CD4-positive, alpha-beta T cell treated with Interleukin-1 beta for 1 hour (primary cell): Measurements from ENCODE around the gene CD300LD.
A peak's percentile ranks its signal among the peaks of the same experiment; 100 is the strongest.
"Not testable (repeated sequence)": the region's sequence is repeated elsewhere in the genome, so short reads cannot be mapped to it uniquely, and the experiment has no call there.

Source experiments
- DNase-seq, 2 donors: peaks; one replicate each; pipeline ENCODE4 v3.0.0-alpha.2; 2020 to 2022

Gene CD300LD

DNA sequence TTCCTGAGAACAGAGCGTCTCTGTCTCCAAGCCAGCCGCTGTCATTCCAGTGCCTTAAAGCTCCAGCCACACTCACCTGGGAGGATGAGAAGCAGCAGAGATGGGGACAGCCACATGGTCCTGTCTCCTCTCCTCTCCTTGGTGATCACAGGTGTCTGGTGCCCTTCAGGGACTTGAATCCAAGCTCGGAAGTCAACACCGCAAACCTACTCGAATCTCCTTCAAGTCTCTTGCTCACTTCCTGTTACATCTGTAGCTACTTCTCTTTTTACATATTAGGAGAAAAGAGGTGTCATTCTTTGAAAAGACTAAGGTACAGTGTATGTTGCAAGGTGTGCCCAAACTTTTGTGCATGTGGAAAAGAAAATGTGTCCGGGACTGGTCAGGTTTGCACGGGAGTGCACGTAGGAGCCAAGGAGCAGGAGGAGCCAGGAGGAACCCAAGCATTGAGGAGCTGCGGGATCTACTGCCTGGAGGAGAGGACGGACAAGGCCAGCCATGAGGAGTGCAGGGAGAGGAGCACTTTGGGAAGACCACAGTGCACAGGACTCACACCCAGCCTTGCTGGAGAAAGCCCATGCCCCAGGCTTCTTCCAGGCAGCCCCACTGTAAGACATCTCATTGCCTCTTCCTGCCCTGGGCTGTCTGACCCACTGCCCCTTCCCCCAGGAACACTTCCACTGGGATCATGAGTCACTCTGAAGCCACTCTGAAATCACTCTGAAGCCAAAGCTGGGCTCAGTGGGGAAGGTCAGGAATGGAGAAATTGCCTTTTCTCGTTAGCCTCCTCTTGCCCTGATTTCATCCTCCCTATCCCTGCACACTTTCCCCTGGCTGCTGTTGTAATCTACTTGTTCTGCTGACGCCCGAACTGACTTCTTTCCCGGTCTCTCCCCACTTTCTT, at the start of gene CD300LD:
Gene CD300LD, minus strand, starts transcription at position 197 of the 904 bp plus-strand sequence. Its CDS starts 81 bp downstream, at position 116.
- DNase-seq, result no peak

DNA sequence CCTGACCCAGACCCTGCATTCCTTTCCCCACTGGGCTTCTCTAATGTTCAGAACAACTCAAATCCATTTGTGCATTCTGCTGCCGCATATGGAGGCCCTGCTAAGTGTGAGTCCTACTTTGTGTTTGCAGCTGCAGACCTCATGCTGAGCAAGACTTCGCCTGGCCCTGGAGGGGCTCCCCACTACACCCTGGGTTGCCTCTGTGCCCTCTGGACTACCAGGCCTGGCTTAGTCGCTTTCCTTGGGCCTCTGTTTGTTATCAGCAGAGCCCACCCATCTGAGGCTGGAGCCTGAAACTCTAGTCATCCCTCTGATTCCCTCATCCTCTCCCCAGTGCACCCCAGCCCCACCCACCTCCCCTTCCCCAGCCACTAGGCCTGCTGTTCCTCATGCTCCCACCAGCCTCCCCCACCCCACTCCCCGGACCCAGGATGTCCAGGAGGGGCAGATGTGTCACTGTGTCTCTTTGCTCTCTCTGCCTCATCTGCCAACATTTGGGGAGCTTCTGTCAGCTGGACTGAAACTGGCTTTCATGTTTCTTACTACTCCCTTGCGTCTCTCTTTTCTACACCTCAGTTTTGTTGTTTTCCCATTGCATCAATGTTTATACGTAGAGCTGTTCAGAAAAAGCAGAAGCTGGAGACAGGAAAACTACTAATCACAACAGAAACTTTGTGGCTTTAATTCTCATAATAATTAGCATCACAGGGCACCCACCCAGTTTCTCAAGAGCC, 49.3 kb upstream of the CD300LD start:
- DNase-seq, result peak; percentile 6 to 35

DNA sequence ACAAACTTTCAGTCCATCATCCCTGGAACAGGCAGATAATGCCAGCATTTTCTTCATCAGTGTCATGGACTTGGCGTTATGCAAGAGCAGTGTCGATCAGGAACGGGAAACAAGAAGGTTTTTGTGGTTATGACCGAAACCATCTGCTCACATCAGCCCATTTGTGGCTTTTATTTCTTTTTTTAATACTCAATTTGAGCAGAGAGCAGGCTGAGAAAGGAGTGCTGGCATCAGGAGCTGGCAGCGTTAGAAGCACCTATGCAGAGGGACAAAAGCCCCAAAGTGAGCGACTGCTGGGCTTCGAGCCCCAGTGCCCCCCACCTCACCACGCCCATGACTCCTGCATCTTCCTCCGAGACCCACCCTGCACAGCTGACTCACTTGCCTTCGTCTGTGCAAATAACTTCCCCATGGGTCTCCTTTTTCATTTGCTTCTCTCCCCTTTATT, 47.6 kb upstream of the CD300LD start:
- peak; percentile 1 to 70 for DNase-seq

DNA sequence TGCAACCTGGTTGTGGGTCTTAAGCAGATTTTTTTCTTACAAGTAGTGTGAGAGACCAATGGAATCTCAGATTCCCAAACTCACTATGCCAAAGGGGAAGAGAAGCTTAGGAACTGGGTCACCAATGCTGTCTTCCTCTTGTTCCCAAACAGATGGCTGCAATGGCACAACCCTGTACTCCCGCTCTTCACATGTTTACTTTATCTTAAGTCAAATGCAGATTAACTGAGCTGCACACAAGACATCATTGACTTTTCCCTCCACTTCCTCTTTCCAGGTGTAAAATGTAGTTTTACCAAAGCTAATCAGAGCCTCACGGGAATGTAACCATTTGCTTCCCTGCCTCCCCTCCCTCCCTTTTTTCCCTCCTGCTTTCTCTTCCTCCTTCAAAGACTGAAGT, 45.8 kb upstream of the CD300LD start:
- DNase-seq, result no peak

DNA sequence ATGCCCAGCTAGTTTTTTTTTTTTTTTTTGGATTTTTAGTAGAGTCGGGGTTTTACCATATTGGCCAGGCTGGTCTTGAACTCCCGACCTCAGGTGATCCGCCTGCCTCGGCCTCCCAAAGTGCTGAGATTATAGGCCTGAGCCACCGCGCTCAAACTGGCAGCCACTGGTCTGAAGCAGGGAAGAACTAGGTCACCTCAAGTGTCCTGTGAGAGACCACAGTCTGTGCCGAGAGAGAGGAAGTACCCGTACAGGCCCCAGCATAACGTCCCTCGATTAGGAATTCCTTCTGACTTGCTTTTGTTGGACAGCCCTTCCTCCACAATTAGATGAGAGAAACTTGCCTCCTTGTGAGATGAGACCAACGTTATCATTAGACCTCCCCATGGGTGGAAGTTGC, 45.2 kb upstream of the CD300LD start:
- DNase-seq, result peak in 1 of 2 donors; percentile 17

DNA sequence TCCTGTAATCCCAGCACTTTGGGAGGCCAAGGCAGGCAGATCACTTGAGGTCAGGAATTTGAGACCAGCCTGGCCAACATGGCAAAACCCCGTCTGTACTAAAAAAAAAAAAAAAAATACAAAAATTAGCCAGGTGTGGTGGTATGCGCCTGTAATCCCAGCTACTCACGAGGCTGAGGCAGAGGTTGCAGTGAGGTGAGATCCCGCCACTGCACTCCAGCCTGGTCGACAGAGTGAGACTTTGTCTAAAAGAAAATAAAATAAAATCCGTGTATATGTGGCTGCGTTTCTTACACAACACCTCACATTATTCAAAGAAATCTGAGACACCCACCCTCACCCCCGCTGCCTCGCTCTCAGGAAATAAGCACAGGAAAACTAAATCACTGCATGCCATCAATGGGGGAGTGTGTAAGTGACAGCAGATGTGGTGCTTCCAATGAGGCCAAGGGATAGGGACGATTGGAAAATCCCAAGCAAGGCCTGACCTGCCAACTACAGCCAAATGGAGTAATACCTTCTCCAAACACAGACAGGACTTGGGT, 44.5 kb upstream of the CD300LD start:
- DNase-seq, result not testable (repeated sequence)

DNA sequence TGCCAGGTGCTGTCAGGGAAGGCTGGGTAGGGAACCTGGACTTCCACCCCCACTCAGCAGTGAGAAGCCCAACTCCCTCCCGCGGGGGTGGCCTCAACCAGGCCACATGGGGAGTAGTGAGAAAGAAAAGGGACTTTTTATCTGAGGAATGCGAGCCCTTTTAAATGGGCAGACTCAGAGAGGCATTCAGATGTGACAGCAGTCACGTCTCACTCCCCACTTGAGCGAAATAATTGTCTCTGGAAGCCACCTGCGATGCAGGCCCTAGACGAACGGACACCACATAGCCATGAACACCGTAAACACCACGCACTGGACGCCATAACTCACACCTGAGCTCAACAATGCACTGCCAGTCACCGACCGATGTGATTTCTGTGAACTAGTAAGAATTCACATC, 43.3 kb upstream of the CD300LD start:
- DNase-seq, result no peak

DNA sequence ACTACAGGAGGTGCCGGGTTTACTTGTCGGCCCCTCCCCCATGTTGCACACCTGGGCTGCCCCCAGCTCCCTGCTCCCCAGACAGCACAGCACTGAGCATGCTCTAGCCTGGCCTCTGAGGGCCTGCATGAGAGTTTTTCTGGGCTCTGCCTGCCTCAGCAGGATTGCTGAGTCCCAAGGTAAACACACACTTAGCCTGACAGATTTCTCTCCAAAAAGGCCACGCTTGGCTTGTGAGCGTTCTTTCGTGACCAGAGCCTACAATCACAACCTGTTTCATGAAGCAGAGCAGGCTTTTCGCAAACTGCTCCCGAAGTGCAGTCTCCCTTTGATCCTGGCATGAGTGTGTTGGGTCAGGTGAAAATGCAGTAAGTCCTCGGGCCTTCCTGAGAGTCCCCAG, 41.2 kb upstream of the CD300LD start:
- DNase-seq, result no peak

DNA sequence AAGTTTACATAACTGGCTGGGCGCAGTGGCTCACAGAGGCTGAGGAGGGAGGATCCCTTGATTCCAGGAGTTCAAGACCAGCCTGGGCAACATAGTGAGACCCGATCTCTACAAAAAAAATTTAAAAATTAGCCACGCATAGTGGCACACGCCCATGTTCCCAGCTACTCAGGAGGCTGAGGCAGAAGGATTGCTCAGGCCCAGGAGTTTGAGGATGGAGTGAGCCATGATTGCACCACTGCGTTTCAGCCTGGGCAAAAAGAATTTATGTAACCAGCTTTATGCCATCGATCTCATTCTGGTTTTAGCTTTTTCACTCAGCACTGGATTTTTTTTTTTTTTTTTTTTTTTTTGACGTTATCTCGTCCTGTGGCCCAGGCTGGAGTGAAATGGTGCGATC, 40.5 kb upstream of the CD300LD start:
- peak in 1 of 2 donors; percentile 66 for DNase-seq

DNA sequence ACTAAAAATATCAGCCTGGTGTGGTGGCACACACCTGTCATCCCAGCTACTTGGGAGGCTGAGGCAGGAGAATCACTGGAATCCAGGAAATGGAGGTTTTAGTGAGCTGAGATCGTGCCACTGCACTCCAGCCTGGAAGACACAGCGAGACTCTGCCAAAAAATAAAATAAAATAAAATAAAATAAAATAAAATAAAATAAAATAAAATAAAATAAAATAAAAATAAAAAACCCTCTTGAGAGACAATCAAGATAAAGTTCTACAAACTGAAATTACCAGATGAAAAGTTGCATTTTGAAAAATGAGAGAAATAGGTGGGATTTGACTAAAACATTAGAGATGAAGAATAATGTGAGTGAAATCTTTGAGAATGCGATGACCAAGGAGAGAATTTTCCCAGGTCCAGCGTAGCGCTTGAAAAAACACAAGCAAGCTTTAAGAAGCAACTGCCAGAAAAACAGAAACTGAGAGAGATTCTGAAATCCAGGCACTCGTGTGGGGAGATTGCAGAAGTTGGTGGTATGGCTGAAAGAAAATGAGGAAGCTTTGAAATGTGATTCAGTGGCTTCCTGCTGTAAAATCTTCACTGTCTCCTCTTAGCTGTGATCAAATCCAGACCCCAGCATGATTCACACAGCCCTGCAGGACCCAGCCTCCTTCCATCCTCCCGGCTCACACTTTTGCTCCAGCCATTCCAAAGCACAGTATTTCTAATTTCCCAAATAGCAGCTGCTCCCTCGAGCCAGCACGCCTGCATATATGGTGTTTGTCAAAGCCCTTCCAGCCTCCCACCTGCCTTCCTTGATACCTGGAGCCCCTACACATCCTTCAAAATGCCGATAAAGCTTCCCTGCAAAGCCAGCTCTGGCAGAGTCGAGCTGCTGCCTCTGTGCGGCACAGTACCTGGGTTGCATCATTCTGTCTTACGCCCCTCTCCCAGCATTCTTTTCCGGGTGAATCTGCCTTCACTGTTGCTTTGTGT, 39.7 kb upstream of the CD300LD start:
- peak; percentile 10 to 63 for DNase-seq

DNA sequence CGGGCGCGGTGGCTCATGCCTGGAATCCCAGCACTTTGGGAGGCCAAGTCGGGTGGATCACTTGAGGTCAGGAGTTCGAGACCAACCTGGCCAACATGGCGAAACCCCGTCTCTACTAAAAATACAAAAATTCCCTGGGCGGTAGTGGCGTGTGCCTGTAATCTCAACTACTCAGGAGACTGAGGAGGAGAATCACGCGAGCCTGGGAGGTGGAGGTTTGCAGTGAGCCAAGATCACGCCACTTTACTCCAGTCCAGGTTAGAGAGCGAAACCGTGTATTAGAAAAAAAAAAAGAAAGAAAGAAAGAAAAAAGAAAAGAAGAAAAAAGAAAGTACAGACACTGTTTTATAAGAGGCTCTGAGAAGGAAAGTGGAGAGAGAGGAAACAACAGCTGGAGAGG, 38.2 kb upstream of the CD300LD start:
- not testable (repeated sequence) for DNase-seq

DNA sequence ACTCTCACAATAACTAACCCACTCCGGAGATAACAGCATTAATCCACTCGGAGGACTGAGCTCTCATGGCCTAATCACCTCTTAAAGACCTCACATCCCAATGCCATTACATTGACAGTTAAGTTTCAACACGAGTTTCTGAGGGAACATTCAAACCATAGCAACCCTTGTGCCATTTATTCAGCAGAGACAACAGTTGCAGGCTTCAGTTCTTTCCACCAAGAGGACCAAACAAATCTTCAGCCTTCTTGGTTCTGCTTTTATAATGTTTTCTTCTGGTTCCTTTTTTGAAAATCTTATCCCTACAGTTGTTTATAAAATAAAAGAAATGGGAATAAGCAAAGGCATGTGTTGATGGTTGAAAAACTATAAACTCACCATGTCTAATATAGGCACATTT, 33.6 kb upstream of the CD300LD start:
- no peak for DNase-seq

DNA sequence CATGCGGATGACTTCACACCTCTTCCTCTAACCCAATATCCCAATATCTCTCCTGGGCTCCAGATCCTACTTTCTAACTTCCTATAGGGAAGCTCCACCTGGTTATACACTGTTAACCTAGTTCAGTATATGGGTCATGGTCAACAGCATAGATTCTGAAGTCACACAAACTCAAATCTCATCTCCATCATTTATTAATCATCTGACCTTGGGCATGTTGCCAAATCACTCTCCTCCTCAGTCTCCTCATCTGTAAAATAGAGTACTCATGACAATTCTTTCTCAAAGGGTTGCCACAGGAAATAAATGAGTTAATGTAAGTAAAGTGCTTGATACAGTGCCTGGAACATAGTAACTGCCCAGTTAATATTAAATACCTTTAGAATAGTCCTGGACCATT, 32.0 kb upstream of the CD300LD start:
- DNase-seq, result no peak

DNA sequence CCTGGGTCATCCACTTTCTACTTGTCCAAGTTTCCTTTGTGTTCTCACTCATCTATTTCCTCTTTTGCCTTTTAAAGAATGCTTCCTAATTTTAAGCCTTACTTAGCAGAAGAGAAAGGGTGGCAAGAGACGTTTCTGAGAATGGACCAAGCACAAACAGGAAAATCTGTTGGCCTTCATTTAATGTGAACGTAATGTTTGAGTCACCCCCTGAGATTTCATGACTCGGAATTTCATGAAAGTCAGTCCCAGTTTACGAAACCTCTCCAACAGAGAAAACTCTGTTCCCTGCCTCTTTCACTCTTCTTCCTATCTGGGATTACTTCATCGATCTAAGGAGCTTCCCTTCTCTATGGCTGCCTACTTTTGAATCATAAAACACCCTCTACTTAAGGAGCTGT, 31.6 kb upstream of the CD300LD start, which contains the start of gene CD300E:
Gene CD300E, minus strand, starts transcription at position 46 of the 401 bp plus-strand sequence. CDS start 117 bp downstream, outside the sequence.
- DNase-seq, result no peak

DNA sequence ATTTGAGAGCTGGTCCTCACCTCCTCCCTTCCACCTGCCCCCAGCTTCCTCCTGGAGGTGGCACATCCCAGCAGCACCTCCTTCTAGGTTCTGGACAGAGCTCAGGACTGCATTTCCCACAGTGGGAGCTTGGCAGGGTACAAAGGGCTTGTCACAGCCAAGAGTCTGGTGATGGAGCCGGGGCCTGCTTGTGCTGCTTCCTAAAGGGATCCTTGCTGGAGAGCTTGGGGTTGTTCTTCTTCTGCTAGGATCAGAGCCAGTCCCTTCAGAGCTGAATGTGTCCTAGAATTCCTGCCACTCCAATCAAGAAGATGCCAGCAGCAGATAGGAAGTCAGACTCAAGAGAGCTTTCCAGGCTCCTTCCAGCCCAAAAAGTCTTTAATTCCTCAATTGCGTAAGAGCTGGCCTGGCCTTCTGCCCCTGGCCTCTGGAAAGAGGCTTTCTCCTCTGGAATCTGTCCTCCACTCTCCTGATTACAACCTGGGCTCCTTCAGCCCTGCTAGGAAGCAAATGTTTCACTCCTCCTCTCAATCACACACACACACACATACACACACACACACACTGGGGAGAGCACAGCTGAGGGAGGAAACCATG, 27.1 kb upstream of the CD300LD start:
- DNase-seq, result no peak

DNA sequence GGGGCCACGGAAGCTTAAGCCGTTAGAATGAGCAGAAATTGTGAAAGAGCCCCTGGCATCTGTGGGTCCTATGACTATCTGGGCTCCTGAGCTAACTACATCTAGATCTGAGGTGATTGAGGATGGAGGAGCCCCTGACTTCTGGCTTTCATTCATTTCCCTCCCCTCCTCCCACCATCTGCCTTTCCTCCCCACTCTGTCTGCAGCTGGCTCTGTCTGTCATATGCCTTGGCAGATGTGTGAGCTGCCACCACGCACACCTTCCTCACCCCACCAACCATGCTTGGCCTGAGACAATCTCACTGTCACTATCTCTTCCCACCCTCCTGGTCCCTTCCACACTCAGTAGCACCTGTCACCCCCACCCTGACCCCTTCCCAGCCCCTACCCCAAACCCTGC, 26.4 kb upstream of the CD300LD start:
- DNase-seq, result no peak

DNA sequence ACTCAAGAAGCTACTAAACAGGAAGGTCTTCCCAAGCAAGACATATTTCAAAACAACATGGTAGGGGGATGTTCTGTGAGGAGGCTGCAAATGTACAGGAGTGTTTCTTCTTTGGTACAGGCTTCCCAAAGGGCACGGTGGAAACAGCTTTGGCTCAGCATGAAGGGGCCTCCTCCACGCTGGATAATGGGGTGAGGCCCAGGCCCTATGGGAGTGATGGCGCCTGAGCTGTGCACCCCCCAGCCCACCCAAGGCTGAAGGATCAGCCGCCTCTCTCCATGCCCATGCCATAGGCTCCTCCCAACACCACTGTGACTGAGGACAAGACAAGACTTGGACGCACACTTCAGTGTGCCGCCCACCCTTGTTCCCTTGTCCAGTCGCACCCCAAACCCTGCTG, 24.6 kb upstream of the CD300LD start:
- DNase-seq, result no peak

DNA sequence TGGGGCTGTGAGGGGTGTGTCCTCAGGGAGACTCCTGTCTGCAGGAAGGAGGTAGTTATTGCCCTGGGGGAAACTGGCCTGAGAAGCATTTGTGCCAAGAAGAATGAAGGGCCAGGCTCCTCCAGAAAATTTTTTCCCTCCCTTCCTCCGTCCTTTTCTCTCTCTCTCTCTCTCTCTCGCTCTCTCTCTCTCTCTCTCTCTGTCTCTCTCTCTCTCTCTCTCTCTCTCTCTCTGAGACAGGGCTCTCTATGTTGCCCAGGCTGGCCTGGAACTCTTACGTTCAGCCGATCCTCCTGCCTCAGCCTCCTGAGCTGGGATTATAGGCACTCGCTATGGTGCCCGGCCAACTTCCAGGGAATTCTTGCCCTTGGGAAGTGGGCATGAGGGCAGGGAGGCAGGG, 20.0 kb upstream of the CD300LD start:
- DNase-seq, result no peak

DNA sequence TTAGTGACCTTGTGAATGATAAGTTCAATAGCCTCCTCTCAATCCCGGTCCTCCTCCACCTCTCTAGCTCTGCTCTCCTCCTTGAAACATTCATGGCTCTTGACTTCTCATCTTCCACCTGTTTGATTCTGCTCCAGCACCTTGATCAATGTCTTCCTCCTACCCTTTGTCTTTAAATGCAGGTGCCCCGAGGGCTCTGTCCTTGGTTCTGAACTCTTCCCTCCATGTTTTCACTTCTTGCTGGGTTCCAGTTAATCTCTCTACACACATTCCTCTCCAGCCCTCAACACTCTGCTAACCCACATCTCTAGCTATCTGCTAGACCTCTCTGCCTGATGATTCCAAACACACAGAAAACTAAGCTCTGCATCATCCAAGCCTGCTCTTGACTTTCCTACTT, 18.0 kb upstream of the CD300LD start:
- no peak for DNase-seq

DNA sequence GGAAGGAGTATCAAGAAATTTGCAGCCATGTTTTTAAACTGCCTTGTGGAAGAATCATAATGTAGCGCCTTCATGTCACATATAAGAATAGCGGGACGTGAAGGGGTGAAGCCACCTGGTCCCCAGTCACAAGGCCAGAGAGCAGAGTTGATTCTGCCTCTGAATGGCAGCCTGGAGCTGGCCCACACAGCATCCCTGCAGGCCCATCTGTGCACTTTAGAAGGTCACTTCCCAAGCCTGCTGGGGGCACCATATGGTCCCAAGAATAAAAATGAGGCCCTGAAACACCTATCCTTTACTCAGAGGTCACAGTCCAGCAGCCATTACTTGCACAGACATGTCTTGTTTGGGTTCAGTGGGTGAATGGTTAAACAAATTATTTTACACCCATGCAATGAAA, 16.4 kb upstream of the CD300LD start:
- DNase-seq, result no peak

DNA sequence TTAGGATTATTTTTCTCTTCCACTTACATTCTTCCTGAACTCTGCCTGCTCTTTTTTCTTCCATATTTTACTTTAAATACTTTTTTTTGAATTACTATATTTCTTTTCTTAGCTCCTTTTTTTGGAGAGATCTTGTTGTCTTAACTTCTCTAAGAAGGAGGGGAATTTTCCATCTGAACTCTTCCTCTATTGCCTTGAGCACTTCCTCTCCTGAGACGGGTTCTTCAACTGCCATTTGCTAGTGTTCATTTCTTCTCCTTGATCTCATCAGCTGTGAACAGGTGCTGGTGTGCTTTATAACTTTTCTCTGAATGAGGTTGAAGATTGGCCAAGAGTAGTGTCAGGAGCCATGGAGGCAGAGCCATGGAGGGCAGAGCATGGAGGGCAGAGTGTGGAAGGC, 15.1 kb upstream of the CD300LD start:
- DNase-seq, result no peak

DNA sequence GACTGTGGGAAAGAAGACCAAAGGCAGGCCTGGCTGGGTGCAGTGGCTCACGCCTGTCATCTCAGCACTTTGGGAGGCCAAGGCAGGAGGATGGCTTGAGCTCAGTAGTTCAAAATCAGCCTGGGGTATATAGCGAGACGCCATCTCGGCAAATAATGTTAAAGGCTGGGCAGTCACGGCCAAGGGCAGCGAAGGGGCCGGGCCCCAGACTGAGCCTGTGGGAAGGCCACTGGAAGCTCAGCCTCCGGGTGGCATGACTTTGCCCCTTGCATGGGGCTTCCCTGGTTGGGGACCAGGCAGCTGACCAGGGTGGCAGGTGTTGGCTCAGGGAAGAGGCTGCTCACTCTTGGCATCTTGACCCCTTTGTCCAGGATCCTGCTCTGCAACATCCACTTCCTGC, 14.0 kb upstream of the CD300LD start:
- DNase-seq, result no peak
